ENCODE data around the gene PCTP.

The PCTP gene

GRCh38 chr17:55750750-55751657 is at the start of gene PCTP:
PCTP (plus strand) TSS chr17:55751051; CDS start chr17:55751104, 53 bp downstream.
- peak; percentile 61 for FAIRE-seq

- no peak for FAIRE-seq
Observed at GRCh38 chr17:55702150-55702549, 48.7 kb upstream of the PCTP start.

GRCh38 chr17:55704401-55704800 is 46.5 kb upstream of the PCTP start:
- no peak for FAIRE-seq

GRCh38 chr17:55705847-55706246 is 45.0 kb upstream of the PCTP start:
- no peak for FAIRE-seq

- no peak for FAIRE-seq
Observed at GRCh38 chr17:55706808-55707773, 43.8 kb upstream of the PCTP start.

GRCh38 chr17:55708175-55708974 is 42.5 kb upstream of the PCTP start:
- no peak for FAIRE-seq

- FAIRE-seq, result no peak
Observed at GRCh38 chr17:55709440-55709839, 41.4 kb upstream of the PCTP start.

- no peak for FAIRE-seq
Observed at GRCh38 chr17:55709984-55710383, 40.9 kb upstream of the PCTP start.

- no peak for FAIRE-seq
Observed at GRCh38 chr17:55710410-55710809, 40.4 kb upstream of the PCTP start.

GRCh38 chr17:55710829-55711496 is 39.9 kb upstream of the PCTP start:
- no peak for FAIRE-seq

- FAIRE-seq, result no peak
Observed at GRCh38 chr17:55717432-55717831, 33.4 kb upstream of the PCTP start.

- FAIRE-seq, result peak; percentile 31
Observed at GRCh38 chr17:55717898-55718735, 32.7 kb upstream of the PCTP start.

- no peak for FAIRE-seq
Observed at GRCh38 chr17:55720919-55721836, 29.7 kb upstream of the PCTP start.

GRCh38 chr17:55722016-55722736 is 28.7 kb upstream of the PCTP start:
- no peak for FAIRE-seq

- no peak for FAIRE-seq
Observed at GRCh38 chr17:55722742-55723487, 27.9 kb upstream of the PCTP start, which contains the start of gene TMEM100. TMEM100 (minus strand) TSS chr17:55722864; CDS start chr17:55721070, 1,794 bp downstream.

GRCh38 chr17:55723488-55723848 is 27.4 kb upstream of the PCTP start:
- FAIRE-seq, result no peak

- no peak for FAIRE-seq
Observed at GRCh38 chr17:55726440-55726839, 24.4 kb upstream of the PCTP start.

- FAIRE-seq, result no peak
Observed at GRCh38 chr17:55727275-55727674, 23.6 kb upstream of the PCTP start.
